ENCODE data around the gene RTN4RL1.

The RTN4RL1 gene

GRCh38 chr17:2060385-2060658 lies 35.2 kb upstream of the RTN4RL1 start:
- in situ Hi-C loops (cut with MboI; ENCODE audit: low sequenced_read_pairs): loop anchor here (25.0 kb wide), 1 partner anchor 177 kb away; no protein-coding TSS in a partner anchor

GRCh38 chr17:2059547-2060384 lies 34.6 kb upstream of the RTN4RL1 start:
- in situ Hi-C loops (cut with MboI; ENCODE audit: low sequenced_read_pairs): loop anchor here (25.0 kb wide), 1 partner anchor 178 kb away; no protein-coding TSS in a partner anchor

GRCh38 chr17:2058586-2059546 lies 33.7 kb upstream of the RTN4RL1 start:
- in situ Hi-C loops (cut with MboI; ENCODE audit: low sequenced_read_pairs): loop anchor here (25.0 kb wide), 1 partner anchor 178 kb away; no protein-coding TSS in a partner anchor

GRCh38 chr17:2057760-2058585 lies 32.8 kb upstream of the RTN4RL1 start:
- in situ Hi-C loops (cut with MboI; ENCODE audit: low sequenced_read_pairs): loop anchor here (25.0 kb wide), 1 partner anchor 179 kb away; no protein-coding TSS in a partner anchor

GRCh38 chr17:2057175-2057759 lies 32.1 kb upstream of the RTN4RL1 start:
- in situ Hi-C loops (cut with MboI; ENCODE audit: low sequenced_read_pairs): loop anchor here (25.0 kb wide), 1 partner anchor 180 kb away; no protein-coding TSS in a partner anchor

- in situ Hi-C loops (cut with MboI; ENCODE audit: low sequenced_read_pairs): loop anchor here (25.0 kb wide), 1 partner anchor 181 kb away; no protein-coding TSS in a partner anchor
Observed at GRCh38 chr17:2056206-2057174, 31.4 kb upstream of the RTN4RL1 start.

- in situ Hi-C loops (cut with MboI; ENCODE audit: low sequenced_read_pairs): loop anchor here (25.0 kb wide), 1 partner anchor 182 kb away; no protein-coding TSS in a partner anchor
Observed at GRCh38 chr17:2055292-2056205, 30.4 kb upstream of the RTN4RL1 start.

GRCh38 chr17:2054512-2055291 lies 29.6 kb upstream of the RTN4RL1 start, which contains the start of gene HIC1:
HIC1 (plus strand) TSS chr17:2055103; CDS start chr17:2056691, 1,588 bp downstream.
- in situ Hi-C loops (cut with MboI; ENCODE audit: low sequenced_read_pairs): loop anchor here (25.0 kb wide), 1 partner anchor 183 kb away; no protein-coding TSS in a partner anchor

GRCh38 chr17:2054262-2054511 lies 29.1 kb upstream of the RTN4RL1 start:
- in situ Hi-C loops (cut with MboI; ENCODE audit: low sequenced_read_pairs): loop anchor here (25.0 kb wide), 1 partner anchor 183 kb away; no protein-coding TSS in a partner anchor

- in situ Hi-C loops (cut with MboI; ENCODE audit: low sequenced_read_pairs): loop anchor here (25.0 kb wide), 1 partner anchor 184 kb away; no protein-coding TSS in a partner anchor
Observed at GRCh38 chr17:2053380-2054261, 28.5 kb upstream of the RTN4RL1 start.

- in situ Hi-C loops (cut with MboI; ENCODE audit: low sequenced_read_pairs): loop anchor here (25.0 kb wide), 1 partner anchor 185 kb away; no protein-coding TSS in a partner anchor
Observed at GRCh38 chr17:2051933-2052559, 26.9 kb upstream of the RTN4RL1 start.

GRCh38 chr17:2051061-2051932 lies 26.2 kb upstream of the RTN4RL1 start:
- in situ Hi-C loops (cut with MboI; ENCODE audit: low sequenced_read_pairs): loop anchor here (25.0 kb wide), 1 partner anchor 186 kb away; no protein-coding TSS in a partner anchor

- in situ Hi-C loops (cut with MboI; ENCODE audit: low sequenced_read_pairs): loop anchor here (25.0 kb wide), 1 partner anchor 187 kb away; no protein-coding TSS in a partner anchor
Observed at GRCh38 chr17:2050300-2051060, 25.3 kb upstream of the RTN4RL1 start.
